Thyroid gland (tissue), 4 donors: ENCODE measurements around the gene AMDHD2. TPM values are rescaled to one million over a fixed set of nuclear protein-coding genes. Genes with fewer than 3 reads are reported as not detected.

Experiments used
- DNase-seq, 2 donors: peaks; one replicate each; pipeline ENCODE4 v3.0.0-alpha.2; 2019
- H3K27ac ChIP-seq, 3 donors: fragments of 200-600 bp; sonication (generic); 1 replicate in 2 of 3; 2 replicates in 1 of 3; pipeline ENCODE4 v1.5.1; 2016 to 2019; ENCODE audit warnings: mild to moderate bottlenecking in 1 of 3, moderate library complexity in 1 of 3
- H3K27me3 ChIP-seq: fragments of 200-600 bp; sonication (generic); one replicate; pipeline ENCODE4 v1.5.1; 2019
- H3K36me3 ChIP-seq, 2 donors: fragments of 200-600 bp; sonication (generic); one replicate each; pipeline ENCODE4 v1.5.1; 2016 to 2019
- H3K4me1 ChIP-seq, 2 donors: fragments of 200-600 bp; sonication (generic); one replicate each; pipeline ENCODE4 v1.5.1; 2017 to 2019
- H3K4me3 ChIP-seq, 3 donors: fragments of 200-600 bp; sonication (generic); replicated peaks in 1 of 3; 1 replicate in 2 of 3; 2 replicates in 1 of 3; pipeline ENCODE4 v1.5.1; 2016; ENCODE audit warnings: mild to moderate bottlenecking in 1 of 3
- H3K9me3 ChIP-seq: fragments of 200-600 bp; sonication (generic); one replicate; pipeline ENCODE4 v1.5.1; 2017
- CTCF ChIP-seq, 6 experiments: fragments of 200-600 bp in 3 of 6; fragments of 450-650 bp in 3 of 6; sonication (generic) in 3 of 6; IDR thresholded peaks; one replicate each; pipeline ENCODE4 v1.5.1; 2016 to 2019; ENCODE audit warnings: antibody characterized with exemption in 6 of 6, mild to moderate bottlenecking in 2 of 6, inconsistent platforms in 1 of 6, moderate library complexity in 1 of 6
- POLR2A ChIP-seq, 2 donors: fragments of 450-650 bp; IDR thresholded peaks; one replicate each; pipeline ENCODE4 v1.6.1; 2017; ENCODE audit warnings: antibody characterized with exemption in 2 of 2, mild to moderate bottlenecking in 2 of 2, moderate library complexity in 1 of 2
- WGBS, 2 donors: methylation state at CpG; one replicate each; pipeline ENCODE4 v1.1.5; 2017; 5-methylcytosine and 5-hydroxymethylcytosine counted together
- intact Hi-C: fragments of 100-400 bp; cut with DNase I; formaldehyde crosslinking; loops from one replicate; pipeline ENCODE4 v1.15.1; 2023
- total RNA-seq, 4 donors: library from RNA; depleted of rRNA; stranded (reverse); fragments of >200 nt; gene quantifications; one replicate each; pipeline ENCODE4 v1.2.3, GENCODE V29; 2016

Gene AMDHD2
- total RNA-seq, 4 donors from 2014 or later, result 32.6 to 43.5 (median 37.9) TPM

- intact Hi-C loops, result no loop called here
- DNase-seq, result peak; percentile 93 to 96
- no peaks in the 10 kb centered on the region for H3K36me3 ChIP-seq
- no peaks in the 10 kb centered on the region for H3K27me3 ChIP-seq
- H3K4me1 ChIP-seq, result peaks cover 28 to 48% of the 10 kb centered on the region in 2 donors
- peak within 1 kb of the TSS; percentile 93 to 99 (median 96) for H3K4me3 ChIP-seq
- TF ChIP-seq POLR2A (IDR thresholded peaks at IDR 0.05) (peak; percentile 40 to 89), CTCF (IDR thresholded peaks at IDR 0.05) (peak in 2 of 6 experiments; percentile 6 to 14)
- 7 to 9% methylated on average over 20 of the region's 122 CpGs for WGBS, 2 donors
- H3K27ac ChIP-seq, result peak within 1 kb of the TSS; percentile 95 to 98 (median 97)
- no peaks in the 10 kb centered on the region for H3K9me3 ChIP-seq
These were observed 6.5 kb upstream of the AMDHD2 start, which contains the start of gene ATP6V0C for GRCh38 chr16:2513405-2514332. Gene ATP6V0C, plus strand, starts transcription at chr16:2513952. Its CDS starts 152 bp downstream, at chr16:2514104.

- Histone ChIP-seq H3K27me3 (no peaks in the 10 kb centered on the region), H3K36me3 (no peaks in the 10 kb centered on the region), H3K4me1 (peaks cover 29 to 56% of the 10 kb centered on the region in 2 donors), H3K9me3 (no peaks in the 10 kb centered on the region), H3K27ac (peak overlapping the region; percentile 95 to 98 (median 97)), H3K4me3 (peak overlapping the region; percentile 93 to 99 (median 96))
- TF ChIP-seq POLR2A (IDR thresholded peaks at IDR 0.05), result peak in 1 of 2 donors; percentile 12
- TF ChIP-seq CTCF (IDR thresholded peaks at IDR 0.05), result no peak
- intact Hi-C loops, result no loop called here
- peak; percentile 64 to 69 for DNase-seq
- WGBS, 2 donors, result 0 to 2% methylated on average over 12 to 13 of the region's 63 CpGs
These were observed 5.6 kb upstream of the AMDHD2 start for GRCh38 chr16:2514333-2515179.

GRCh38 chr16:2515180-2515851 is 4.9 kb upstream of the AMDHD2 start:
- intact Hi-C loops, result no loop called here
- Histone ChIP-seq H3K27ac (peak overlapping the region; percentile 95 to 98 (median 97)), H3K27me3 (no peaks in the 10 kb centered on the region), H3K4me3 (peak overlapping the region; percentile 93 to 99 (median 96)), H3K4me1 (peaks cover 33 to 60% of the 10 kb centered on the region in 2 donors), H3K36me3 (no peaks in the 10 kb centered on the region), H3K9me3 (no peaks in the 10 kb centered on the region)
- 39 to 45% methylated on average over 9 to 11 of the region's 14 CpGs for WGBS, 2 donors
- DNase-seq, result peak in 1 of 2 donors; percentile 37
- TF ChIP-seq CTCF (IDR thresholded peaks at IDR 0.05), result no peak
- TF ChIP-seq POLR2A (IDR thresholded peaks at IDR 0.05), result no peak

- no peaks in the 10 kb centered on the region for H3K9me3 ChIP-seq
- no peaks in the 10 kb centered on the region for H3K27me3 ChIP-seq
- H3K27ac ChIP-seq, result peak overlapping the region in 2 of 3 donors; percentile 24 to 28
- intact Hi-C loops, result no loop called here
- TF ChIP-seq POLR2A (IDR thresholded peaks at IDR 0.05) (no peak), CTCF (IDR thresholded peaks at IDR 0.05) (no peak)
- WGBS, 2 donors, result 66 to 70% methylated on average over 11 of the region's 11 CpGs
- no peaks in the 10 kb centered on the region for H3K36me3 ChIP-seq
- DNase-seq, result peak in 1 of 2 donors; percentile 4
- peaks cover 41 to 68% of the 10 kb centered on the region in 2 donors for H3K4me1 ChIP-seq
- H3K4me3 ChIP-seq, result no peak overlapping the region
These were observed 3.6 kb upstream of the AMDHD2 start for GRCh38 chr16:2516391-2517240.
